Right ventricle myocardium inferior (tissue), 1 donor: ENCODE measurements around the gene CLSTN1. TPM values are rescaled to one million over a fixed set of nuclear protein-coding genes. Genes with fewer than 3 reads are reported as not detected.

Source experiments
- ATAC-seq: fragments of 200-7000 bp; cut with Tn5 transposase; one replicate; pipeline ENCODE4 v1.9.1; 2020; ENCODE audit warnings: mild to moderate bottlenecking, moderate library complexity
- DNase-seq: peaks from one replicate; pipeline ENCODE4 v3.0.0; 2021; ENCODE audit errors: missing footprints
- intact Hi-C: fragments of 100-400 bp; cut with DNase I; formaldehyde crosslinking; loops from one replicate; pipeline ENCODE4 v1.11.0; 2022
- total RNA-seq: library from RNA; stranded (reverse); fragmentation: NEBNext Ultra II Directional; extraction: Animal tissue kit (Norgen Biotek cat#: 25700); gene quantifications from one replicate; pipeline ENCODE4 v1.2.1, GENCODE V29; 2021
- donor health status: DM: no; HTN: yes; CAD: no; lungs with severe emphysema.

The CLSTN1 gene
- total RNA-seq, 1 donor from 2014 or later, result 52.3 TPM

DNA sequence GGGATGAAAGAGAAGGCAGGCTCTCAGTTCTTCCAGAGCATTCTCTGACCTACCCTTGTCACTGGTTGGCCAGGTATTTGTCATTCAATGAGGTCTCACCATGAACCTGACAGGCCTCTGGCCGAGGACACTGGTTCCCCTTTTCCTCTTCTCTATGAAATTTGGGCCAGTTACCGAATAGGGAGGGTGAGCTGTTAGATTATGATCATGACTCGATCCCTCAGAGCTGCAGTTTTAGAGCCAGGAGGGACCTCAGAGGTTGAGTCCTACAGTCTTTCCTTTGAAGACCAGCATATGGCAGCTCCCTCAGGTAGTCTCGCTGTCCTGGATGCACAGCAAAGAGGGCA is 29.5 kb upstream of the CLSTN1 start:
- no peak for DNase-seq
- ATAC-seq, result no peak
- intact Hi-C loops, result no loop called here

GRCh38 chr1:9852410-9853248 is 28.9 kb upstream of the CLSTN1 start:
- intact Hi-C loops, result no loop called here
- ATAC-seq, result peak; percentile 64
- DNase-seq, result no peak

- ATAC-seq (no peak), DNase-seq (no peak)
- intact Hi-C loops, result no loop called here
Observed at GRCh38 chr1:9852004-9852403, 28.2 kb upstream of the CLSTN1 start.

GRCh38 chr1:9850442-9851162 is 26.8 kb upstream of the CLSTN1 start:
- DNase-seq, result no peak
- no peak for ATAC-seq
- intact Hi-C loops, result no loop called here

GRCh38 chr1:9849691-9850441 is 26.1 kb upstream of the CLSTN1 start:
- DNase-seq, result no peak
- ATAC-seq, result no peak
- intact Hi-C loops, result no loop called here

DNA sequence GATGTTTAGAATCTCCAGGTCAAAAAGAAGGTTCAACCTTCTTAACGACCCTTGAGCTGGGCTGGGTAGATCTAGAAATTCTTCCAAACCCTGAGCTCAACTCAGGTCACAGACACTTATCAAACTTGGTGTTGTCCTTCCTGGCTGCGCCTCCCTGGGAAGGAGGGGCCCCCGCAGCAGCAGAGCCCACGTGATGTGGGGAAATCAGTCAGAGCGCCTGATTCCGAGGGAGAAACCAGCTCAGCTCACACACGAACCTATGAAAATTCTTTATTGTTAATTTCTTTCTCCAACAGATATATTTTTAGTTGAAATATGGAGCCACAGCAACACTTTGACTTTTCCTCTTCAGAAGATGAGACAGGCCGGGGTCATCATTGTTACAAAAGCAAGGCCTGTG is 24.3 kb upstream of the CLSTN1 start:
- ATAC-seq, result no peak
- no peak for DNase-seq
- intact Hi-C loops, result no loop called here

DNA sequence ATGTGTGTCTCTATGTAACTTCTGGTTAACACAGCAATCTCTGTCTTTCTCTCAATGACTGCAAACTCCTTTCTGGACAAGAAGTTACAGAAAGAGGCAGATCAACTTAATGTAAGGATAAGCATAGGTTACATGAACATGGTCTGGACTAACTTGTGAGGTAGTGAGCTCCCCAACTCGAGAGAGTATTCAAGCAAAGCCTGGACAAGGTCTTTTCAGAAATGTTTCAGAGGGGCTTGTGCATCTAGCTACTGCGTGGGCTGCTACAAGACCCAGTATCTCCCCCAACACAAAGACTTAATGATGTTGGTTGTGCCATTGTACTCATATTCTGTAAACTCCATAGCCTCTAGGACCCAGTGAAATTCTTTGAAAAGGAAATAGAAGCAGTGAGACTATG is 23.5 kb upstream of the CLSTN1 start:
- DNase-seq (no peak), ATAC-seq (no peak)
- intact Hi-C loops, result no loop called here

DNA sequence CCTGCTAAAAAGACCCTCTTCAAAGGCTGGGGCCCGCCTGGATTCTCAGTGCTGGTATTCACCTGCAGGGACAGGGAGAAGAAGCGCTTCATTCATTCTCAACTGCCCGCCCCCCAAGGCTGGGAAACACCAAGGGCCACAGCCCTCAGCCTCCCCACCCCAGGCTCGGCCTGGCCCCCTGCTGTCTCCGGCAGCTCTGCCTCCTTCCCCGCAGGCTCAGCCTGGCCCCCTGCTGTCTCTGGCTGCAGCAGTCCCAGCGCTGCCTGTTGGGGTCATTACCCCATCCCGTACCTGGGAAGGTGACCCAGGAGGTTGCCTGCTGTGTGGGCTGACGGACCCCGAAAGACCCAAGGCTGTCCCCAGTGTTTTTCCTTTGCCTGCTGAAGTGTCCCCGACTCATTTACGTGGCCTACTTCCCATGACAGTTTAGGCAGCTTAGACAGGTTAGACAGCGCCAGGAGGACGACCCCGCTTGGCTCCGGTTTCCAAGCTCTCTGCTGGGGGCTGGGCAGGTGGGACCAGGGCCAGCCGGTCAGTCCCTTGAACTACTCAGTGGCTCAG is 22.9 kb upstream of the CLSTN1 start:
- ATAC-seq (no peak), DNase-seq (no peak)
- intact Hi-C loops, result no loop called here

- DNase-seq (no peak), ATAC-seq (no peak)
- intact Hi-C loops, result no loop called here
Observed at GRCh38 chr1:9845914-9846313, 22.1 kb upstream of the CLSTN1 start.

GRCh38 chr1:9844756-9845155 is 21.0 kb upstream of the CLSTN1 start:
- no peak for DNase-seq
- intact Hi-C loops, result no loop called here
- ATAC-seq, result no peak

DNA sequence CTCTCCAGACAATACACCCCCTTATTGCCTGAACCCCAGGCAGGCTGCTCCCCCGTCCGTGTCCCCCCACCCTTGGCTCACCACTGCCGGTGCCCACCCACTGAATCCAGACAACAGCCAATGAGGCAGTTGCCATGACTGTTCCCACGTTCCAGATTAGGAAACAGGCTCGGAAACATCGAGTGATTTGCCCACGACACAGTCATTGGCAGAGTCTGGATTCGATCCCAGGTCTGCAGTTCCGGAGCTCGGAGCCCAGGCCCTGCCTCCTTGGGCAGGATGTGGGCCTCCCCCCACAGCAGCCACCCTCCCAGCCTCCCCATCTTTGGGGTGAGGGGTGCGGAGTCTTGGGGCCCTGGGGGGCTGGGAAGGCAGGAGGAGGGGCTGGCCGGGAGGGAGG is 20.3 kb upstream of the CLSTN1 start:
- DNase-seq (no peak), ATAC-seq (no peak)
- intact Hi-C loops, result no loop called here

DNA sequence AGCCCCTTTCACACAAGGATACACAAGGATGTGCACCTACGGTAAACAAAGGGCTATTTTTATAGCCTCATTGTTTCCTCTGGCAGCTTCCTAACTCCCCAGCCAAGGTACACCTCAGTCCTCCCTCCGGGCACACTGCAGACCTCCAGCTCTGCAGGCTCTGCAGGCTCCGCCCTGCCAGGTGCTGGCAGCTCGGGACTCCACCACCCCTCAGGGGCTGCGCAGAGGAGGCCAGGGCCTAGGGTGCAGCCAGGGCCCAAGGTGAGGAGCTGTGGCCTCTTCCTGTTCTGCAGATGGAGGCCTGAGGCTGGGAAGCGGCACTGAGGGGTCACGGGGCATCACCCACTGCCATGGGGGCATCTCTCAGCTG is 19.8 kb upstream of the CLSTN1 start:
- ATAC-seq (no peak), DNase-seq (no peak)
- intact Hi-C loops, result no loop called here

GRCh38 chr1:9842781-9843575 is 19.2 kb upstream of the CLSTN1 start:
- intact Hi-C loops, result no loop called here

GRCh38 chr1:9842073-9842711 is 18.4 kb upstream of the CLSTN1 start:
- DNase-seq, result no peak
- intact Hi-C loops, result no loop called here
- ATAC-seq, result no peak

More at GRCh38 chr1:9842781-9843575, 19.2 kb upstream of the CLSTN1 start:
- ATAC-seq (peak; percentile 18), DNase-seq (no peak)

DNA sequence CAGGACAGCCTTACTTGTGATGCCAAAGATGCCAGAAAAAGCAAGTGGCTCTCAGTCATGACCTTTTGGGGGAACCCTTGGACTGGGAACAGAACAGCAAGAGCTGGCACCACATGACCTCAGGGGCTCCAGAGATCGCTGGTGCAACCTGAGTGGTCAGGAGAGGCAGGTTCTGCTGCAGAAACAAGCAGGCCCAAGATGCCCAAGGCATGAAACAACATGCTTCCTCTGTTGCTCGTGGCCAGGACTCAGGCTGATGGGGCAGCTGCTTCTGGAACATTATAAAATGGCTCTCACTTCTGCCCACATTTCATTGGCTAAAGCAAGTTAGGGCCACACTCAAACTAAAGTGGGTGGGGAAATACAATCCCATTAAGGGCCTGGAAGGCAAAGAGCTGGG is 17.7 kb upstream of the CLSTN1 start:
- no peak for ATAC-seq
- intact Hi-C loops, result no loop called here
- no peak for DNase-seq

- intact Hi-C loops, result no loop called here
- ATAC-seq (no peak), DNase-seq (no peak)
Observed at GRCh38 chr1:9840176-9840575, 16.4 kb upstream of the CLSTN1 start.

DNA sequence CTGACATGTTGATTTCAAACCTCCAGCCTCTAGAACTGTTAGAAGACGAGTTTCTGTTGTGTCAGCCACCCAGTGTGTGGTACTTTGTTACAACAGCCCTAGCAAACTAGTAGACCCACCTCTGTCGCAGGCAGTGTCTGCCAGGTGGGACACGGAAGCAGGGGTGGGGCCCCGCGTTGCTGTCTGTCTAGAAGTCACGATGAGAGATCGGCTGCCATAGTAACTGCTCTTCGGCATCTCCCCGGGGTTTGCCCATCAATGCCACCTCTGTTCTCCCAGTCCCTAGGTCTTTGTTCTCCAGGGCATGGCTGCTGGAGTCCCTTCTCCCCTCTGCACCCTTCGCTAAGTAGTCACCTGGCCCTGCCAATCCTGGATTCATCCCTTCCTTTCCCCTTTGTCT is 15.2 kb upstream of the CLSTN1 start:
- ATAC-seq (no peak), DNase-seq (no peak)
- intact Hi-C loops, result no loop called here

DNA sequence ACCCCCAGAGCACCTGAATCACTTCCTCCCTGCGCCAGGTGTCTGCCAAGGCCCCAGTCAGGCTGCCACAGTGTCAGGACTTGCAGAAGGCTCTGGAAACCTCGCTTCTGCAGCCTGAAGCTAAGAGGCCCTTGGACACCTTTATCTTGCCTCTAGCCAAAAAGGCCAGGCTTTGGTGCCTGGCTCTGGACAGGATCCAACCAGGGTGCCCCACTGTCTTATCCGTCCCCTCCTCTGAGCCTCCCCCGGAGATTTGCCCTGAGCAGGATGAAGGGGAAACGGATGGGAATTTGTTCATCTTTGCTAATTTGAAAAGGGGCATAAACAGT is 12.8 kb upstream of the CLSTN1 start:
- DNase-seq (no peak), ATAC-seq (no peak)
- intact Hi-C loops, result no loop called here
